Mesenteric fat pad (tissue), 1 donor: Measurements from ENCODE around the gene SNCAIP. TPM values are rescaled to one million over a fixed set of nuclear protein-coding genes. Genes with fewer than 3 reads are reported as not detected.
"Not testable (repeated sequence)": the region's sequence is repeated elsewhere in the genome, so short reads cannot be mapped to it uniquely, and the experiment has no call there.

Source experiments
- DNase-seq: peaks from one replicate; pipeline ENCODE4 v3.0.0-alpha.2; 2020; ENCODE audit warnings: low spot score
- total RNA-seq: library from RNA; stranded (reverse); fragmentation: NEBNext Ultra II Directional; extraction: Animal tissue kit (Norgen Biotek cat#: 25700); gene quantifications from one replicate; pipeline ENCODE4 v1.2.1, GENCODE V29; 2021
- donor health status: DM: yes; HTN: yes; CAD: no.

SNCAIP gene
- total RNA-seq, 1 donor from 2014 or later, result 3.6 TPM

DNA sequence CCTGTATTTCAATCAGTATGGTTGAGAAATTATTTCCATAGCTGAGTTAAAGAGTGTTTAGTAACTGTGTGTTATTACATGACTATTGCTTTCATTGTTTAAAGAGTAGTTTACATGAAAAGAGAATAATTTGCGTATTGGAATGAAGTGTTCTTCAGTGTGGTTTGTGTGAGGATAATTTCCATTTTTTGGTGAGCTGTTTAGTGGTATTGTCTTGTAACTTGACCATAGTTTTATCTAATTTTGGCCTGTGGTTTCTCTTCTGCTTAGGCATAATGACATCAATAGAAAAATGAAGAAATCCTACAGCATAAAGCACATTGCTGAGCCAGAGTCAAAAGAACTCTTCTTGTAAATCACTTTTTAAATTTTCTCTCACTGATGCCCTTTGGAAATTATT is 151.2 kb downstream of the SNCAIP start:
- DNase-seq, result no peak

DNA sequence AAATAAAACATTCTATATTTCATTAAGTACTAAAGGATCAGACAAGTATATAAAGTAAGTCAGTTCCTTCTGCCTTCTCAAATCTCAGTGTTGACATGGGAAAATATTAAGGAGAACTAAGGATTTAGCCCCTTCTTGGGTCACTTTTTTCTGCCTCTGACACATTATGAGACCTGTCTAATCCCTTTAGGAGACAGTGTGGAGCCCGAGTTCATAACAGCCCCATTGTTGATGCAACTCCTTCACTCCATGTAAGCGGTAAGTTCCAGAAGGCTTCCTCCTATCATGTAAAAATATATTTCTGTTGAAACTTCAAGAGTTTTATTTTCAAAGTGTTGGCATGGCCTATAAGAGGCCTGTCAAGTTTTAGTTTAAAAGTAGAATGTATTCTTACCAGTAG is 152.2 kb downstream of the SNCAIP start:
- DNase-seq, result no peak

DNA sequence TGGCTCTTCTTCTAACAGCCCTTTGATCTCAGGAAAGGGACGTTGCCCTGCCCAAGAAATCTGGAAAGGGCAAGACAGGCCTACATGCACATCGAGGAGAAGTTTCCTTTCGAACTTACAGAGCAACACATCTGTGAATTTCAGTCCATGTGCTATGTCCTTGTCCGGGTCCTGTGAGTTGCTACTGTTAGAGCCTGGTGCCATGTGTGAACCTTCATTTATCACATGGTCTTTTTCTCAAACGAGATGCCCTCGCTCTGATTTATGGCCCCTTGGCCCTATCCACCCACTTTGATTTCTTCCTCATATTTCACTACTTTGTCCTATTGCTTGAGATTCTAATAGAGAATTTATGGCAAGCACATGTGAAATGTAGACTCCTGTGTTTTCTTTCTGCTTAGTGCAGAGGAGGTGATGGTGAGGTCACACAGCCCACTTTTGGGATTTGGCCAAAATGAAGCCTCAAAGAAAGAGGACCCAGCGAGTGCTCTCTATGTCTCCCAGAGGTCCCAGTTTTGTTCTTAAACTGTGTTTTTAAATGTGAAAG is 153.1 kb downstream of the SNCAIP start:
- DNase-seq, result no peak

DNA sequence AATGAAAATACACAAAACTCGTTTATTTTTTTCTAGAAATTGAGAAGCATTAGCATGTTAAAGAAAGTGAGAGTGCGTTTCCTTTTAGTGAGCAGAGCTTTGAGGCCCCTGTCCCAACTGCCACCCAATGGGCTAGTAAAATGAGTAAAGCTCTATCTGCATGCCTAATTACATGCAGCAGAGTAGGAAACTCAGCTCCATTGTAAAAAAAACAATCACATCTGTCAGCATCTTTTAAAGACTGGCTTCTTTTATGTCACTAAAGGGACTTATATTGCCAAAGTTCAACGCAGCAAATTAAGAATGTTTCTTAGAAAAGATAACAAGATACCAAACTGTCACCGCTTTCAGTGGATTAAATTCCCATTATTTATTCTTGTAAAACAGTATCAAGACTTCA is 154.0 kb downstream of the SNCAIP start:
- no peak for DNase-seq

DNA sequence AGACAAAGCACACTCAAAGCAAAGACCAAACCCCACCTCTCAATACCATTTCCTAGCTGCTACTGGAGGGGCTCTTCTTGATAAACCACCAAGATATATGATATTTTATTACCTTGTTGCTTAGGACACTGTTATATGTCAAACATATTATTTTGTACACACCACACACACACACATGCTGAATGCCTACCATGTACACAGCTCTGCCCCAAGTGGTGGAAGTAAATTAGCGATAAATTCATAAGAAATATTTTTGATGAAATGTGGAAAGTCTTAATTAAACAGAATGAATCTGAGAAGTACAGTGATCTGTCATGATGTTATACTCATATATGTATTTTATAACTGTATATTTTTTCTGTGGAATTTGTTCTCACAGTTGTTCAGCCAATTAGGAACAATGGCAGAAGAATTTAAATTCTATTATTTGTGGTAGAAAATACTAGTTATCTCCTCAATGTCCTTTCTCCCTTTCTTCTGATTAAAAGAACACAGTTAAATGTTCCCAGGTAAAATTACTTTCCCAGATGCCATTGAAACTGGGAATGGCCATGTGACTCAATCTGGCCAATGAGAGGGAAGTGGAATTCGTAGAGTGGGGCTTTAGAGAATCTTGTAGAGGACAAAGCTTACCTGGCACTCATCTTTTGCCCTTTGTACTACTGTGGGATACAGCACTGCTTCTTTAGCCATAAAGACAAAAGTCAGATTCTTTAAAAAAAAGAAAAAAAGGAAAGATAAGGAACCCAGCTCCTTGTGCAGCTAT is 156.5 kb downstream of the SNCAIP start:
- no peak for DNase-seq

DNA sequence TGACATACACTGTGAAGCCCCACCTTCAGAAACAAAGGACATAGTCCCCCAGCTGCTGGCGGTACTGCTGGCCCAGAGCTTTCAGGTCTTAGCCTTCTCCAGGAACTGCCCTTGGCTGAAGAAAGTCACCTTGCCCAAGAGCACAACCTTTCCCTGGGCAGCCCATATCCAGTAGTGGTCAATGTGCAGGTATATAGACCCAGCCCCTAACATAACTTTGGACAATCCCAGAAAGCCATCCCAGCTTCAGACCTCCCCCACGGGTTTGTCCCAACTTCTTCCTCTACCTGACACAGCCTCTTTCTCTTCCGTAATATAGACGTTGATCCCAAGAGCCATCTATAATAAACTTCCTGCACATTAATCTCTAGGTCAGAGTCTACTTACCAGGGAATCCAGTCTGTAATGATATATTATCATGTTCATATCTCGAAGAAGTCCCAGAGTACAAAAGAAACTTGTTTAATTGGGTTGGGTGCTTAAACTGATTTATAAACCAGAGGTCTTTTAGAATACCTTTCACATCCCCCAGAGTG is 157.4 kb downstream of the SNCAIP start:
- no peak for DNase-seq

DNA sequence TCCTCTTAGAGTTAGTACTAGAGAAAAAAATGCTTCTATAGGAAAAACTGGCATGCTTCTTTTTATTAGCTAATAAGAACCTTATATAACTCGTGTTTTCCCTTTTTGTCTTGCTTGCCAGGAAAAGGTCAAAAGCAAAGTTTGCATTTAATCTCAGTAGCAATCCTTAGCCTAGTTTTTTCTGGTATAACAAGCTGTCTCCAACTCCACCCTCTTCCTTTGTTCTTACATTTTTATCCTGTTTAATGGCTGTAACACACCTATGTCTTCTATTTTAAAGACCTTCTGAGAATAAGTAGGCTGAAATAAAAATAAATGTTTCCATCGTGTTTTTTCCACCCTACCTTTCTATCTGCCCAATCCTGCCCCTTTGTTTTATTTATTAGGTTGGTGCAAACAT is 158.3 kb downstream of the SNCAIP start:
- no peak for DNase-seq

DNA sequence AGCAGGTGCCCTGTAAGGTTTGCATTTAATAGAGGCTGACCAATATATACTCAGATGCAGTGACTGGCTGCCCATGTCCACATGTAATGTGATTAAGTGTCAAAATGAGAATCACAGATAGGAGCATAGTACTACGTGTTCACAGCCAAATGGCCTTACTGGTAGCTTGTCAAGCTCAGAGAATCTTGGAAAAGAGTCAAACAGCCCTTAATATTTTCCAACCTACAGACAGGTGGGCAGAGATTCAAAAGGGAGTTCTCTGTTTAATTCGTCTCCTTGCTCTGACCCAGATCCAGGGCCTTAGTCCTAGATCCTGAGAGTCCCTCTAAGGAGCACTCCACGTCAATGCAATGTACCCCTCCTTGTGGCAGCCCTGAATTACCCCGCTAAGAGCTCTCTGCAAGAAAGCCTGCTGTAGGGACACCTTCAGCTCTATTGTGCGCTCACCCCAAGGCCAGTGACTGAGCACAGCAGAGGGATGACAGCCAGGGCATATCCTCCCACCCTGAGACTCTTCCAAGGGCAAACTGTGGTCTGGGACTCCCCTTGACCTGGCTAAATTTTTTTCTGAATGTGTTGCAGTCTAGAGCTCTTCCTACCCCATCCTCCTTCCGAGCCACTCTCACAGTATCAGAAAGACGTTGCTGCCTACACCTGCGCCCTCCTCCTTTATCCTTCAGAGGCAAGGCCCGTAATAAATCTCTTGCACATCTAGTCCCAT is 159.2 kb downstream of the SNCAIP start:
- no peak for DNase-seq

DNA sequence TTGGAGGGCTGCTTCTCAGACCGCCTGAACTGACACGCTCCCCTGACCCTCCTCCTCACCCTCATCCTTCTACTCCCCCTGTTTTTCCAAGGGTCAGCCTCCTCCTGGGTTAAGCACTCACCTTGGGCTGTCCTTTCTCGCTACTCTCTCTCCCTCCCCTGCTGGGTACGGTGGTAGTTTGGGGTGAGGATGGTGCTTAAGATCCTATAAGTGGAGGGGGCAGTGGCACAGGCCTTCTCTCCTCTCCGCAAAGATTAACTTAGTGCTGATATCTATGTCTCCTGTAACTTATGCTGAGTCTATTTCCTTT is 159.7 kb downstream of the SNCAIP start:
- DNase-seq, result no peak

DNA sequence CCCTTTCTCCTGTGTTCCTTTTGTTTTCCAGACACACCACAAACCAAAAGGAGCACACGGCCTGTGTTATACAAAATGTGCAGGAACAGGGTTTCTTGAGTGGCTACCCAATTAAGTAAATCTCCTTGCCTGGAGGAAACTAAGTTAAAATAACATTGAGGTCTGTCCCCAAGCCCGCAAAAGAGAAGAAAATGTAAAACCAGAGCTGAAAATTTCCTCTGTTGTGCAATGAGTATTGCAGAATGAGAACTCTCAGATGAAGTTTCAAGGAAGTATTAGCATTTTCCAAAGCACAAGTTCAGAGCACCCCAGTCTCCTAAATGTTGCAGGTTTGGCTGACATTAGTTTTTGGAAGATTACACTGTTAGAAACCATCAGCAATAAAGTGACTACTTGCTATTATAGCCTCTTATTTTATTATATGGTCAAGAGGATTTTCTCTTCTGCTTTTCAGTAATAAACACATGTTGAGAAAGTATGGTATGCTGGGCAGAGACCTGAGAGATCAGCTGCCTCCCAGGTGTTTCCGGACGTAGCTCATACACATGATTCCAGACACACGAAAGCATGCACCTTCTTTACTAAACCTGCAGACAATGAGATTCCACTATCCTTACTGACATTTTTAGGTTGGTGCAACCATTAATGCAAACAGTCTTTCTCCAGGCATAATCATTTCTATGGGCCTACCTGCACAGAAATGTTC is 161.3 kb downstream of the SNCAIP start:
- no peak for DNase-seq

DNA sequence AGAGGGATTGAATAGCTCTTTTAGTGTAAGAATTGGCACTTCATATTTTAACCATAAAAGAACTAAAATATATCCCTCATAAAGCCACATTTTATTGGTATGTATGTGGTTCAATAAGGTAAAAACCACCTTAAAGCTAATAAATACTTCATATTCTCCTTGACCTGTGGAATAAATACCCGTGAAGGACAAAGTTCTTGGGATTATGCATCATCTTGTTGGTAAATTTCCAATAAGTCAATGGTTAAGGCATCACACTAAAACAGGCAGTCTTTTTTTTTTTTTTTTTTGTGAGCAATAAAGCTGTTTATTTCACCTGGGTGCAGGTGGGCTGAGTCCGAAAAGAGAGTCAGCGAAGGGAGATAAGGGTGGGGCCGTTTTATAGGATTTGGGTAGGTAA is 161.9 kb downstream of the SNCAIP start:
- DNase-seq, result no peak

DNA sequence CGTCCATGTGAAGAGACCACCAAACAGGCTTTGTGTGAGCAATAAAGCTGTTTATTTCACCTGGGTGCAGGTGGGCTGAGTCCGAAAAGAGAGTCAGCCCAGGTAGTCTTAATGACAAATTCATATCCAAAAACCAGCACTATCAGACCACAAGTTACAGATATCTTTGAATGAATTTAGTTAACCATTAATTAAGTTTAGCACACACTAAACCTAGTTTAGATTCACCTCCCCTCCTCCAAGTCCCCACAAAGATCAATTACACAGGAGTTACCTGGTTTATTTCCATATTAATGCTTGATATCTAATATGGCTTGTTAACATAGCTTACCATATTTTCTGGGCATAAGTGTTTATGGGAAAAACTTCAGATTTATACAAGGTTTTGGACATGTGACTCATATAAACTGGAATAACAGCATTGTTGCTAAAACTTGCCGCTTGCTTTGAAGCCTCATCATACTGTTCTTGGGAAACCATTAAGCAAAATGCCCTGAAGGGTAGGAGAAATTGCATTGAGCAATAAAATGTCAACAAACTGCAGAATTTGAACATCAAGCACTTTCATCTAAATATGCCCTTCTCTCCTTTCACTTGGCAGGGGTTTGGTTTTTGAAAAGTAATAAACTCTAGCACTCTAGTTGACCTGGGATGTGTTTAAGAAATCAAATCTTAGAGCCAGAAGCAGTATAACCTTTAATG is 166.9 kb downstream of the SNCAIP start:
- no peak for DNase-seq

DNA sequence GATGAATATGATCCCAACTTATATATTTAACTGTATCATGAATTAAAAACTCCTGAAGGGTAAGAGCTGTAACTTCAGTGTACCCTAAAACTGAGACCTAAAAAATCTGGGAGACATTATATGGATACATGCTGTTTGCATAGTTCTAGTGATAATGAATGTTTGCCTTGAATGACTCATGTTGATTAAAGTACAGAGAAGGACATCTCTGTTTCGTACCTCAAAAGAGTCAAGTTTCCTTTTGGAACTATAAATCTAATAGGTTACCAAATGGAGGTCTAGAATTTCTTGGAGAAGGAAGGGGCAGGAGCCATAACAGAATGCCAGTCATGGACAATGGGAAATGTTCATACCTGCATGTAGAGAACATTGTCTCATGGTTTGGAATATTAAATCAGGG is 168.1 kb downstream of the SNCAIP start:
- DNase-seq, result no peak

DNA sequence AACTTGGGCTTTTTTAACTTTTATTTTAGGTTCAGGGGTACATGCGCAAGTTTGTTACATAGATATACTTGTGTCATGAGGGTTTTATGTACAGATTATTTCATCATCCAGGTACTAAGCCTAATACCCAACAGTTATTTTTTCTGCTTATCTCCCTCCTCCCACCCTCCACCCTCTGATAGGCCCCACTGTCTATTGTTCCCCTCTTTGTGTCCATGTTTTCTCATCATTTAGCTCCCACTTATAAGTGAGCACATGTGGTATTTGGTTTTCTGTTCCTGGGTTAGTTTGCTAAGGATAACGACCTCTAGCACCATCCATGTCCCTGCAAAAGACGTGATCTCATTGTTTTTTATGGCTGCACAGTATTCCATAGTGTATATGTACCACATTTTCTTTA is 172.1 kb downstream of the SNCAIP start:
- no peak for DNase-seq

DNA sequence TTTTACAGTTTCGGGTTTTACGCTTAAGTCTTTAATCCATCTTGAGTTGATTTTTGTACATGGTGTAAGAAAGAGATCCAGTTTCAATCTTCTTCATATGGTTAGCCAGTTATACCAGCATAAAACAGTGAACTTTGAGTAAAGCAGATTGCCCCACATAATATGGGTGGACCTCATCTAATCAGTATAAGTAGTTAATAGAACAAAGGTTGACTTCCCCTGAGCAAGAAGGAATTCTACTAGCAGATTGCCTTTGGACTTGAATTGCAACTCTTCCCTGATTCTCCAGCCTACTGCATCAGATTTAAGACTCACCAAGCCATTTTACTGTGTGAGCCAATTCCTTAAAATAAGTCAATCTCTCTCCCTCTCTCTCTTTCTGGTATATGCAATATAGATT is 173.2 kb downstream of the SNCAIP start:
- no peak for DNase-seq

DNA sequence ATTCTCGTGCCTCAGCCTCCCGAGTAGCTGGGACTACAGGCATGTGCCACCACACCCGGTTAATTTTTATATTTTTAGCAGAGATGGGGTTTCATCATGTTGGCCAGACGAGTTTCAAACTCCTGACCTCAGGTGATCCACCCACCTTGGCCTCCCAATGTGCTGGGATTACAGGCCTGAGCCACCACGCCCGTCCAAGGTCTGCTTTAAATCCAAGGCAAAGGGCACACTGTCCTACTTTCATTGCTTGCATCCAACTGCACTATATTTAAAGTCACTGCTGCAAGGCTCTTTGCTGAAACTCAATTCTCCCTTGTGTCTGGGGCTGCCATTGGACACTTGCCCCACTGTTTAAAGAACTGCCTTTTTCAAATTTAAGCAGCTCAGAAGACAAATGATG is 174.6 kb downstream of the SNCAIP start:
- not testable (repeated sequence) for DNase-seq

DNA sequence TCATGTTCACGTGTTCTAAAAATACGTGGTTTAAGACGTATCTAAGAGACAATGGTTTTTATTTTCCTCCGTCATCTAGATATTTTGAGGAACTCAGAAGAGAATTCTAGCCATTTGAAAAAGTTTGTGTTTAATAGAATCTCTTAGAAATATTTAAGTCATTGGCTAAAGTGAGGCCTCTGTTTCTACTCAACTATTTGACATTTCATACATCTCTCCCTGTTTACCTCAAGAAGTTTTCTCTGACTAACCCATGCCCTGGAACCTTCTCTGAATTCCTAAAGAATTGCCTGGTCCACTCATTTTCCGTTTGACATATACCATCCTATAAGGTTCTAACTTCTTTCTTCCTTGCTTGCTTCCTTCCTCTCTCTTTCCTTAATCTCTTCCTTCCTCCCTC is 178.7 kb downstream of the SNCAIP start:
- DNase-seq, result no peak

DNA sequence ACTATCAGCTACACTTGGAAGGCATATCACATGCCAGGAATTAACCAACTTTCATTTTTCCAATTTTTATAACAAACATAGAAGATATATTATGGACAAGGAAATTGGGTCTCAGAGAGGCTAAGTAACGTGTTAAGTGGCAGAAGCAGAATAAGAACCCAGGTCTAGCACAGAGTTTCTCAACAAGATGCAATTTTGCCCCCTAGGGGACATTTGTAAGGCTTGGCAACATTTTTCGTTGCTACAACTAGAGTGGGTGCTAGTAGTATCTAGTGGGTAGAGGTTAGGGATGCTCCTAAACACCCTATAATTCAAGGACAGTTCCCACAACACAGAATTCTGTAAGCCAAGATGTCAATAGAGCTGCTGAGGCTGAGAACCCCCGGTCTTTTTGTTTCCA is 180.6 kb downstream of the SNCAIP start:
- no peak for DNase-seq

DNA sequence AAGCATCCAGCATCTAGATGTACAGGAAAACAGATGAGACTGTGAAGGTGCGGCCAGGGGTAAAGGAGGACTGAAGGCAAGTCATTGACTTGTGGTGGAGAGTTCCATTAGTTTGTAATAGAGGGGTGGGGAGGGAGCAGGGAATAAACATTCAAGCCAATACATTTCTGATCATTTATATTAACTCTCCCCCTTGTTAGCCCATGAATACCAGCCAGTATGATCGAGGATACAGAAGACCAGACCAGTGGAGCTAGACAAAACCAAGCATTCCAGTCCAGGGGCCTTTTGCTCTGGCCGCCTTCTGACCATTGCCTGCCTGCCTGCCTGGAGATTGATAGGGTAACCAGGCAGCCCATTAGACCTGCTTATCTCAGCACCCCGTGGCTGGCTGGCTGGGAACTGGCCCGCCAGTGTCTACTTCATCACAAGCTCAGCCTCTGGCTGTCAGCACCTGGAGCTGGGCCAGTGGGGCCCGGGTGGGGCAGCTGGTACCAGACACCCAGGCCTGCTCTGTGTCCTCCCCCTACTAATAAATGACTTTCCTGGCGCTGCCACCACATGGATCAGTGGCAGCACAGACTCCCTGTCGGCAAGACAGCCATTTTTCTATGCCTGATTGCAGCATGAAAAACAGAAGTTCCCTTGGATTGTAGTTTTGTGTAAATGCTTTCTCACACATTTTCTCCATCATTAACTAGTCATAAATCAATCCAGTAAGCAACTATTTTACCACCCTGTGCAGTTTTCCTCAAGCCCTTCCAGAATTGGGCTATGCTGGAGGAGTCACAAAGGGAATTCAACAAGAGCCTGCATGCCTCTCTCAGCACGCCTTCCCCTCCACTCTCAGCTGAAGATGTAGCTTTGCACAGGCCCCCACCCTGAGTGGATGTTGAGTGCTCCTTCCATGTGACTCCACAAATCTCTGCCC is 181.3 kb downstream of the SNCAIP start:
- no peak for DNase-seq

DNA sequence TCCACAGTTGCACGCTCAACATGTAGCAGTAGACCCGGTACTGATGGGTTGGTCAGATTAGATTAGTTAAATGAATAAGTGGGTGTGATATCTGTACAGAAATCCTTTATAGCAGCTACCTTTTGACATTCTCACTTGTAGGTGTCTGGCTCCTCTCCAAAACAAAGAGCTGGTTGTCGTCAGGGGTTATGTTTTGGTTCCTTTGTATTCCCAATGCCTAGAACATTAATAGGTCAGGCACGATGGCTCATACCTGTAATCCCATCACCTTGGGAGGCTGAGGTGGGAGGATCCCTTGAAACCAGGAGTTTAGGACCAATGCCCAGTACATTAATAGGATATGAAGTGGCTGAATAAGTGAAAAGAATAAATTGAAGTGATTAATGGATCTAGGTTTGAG is 182.1 kb downstream of the SNCAIP start:
- no peak for DNase-seq
